HEK293T (cell line): ENCODE results near the gene CDK5R1.

Experiments
- FOXM1 ChIP-seq: fragments of 450-650 bp; IDR thresholded peaks from 2 replicates; pipeline ENCODE4 v1.6.1; 2017; ENCODE audit warnings: mild to moderate bottlenecking, borderline replicate concordance
- HDGF ChIP-seq: fragments of 450-650 bp; IDR thresholded peaks from 2 replicates; pipeline ENCODE4 v1.6.1; 2017; ENCODE audit warnings: antibody characterized with exemption, borderline replicate concordance
- LEF1 ChIP-seq: fragments of 450-650 bp; IDR thresholded peaks from 2 replicates; pipeline ENCODE4 v1.6.1; 2017; ENCODE audit warnings: mild to moderate bottlenecking, borderline replicate concordance
- TARDBP ChIP-seq: fragments of 450-650 bp; IDR thresholded peaks from 2 replicates; pipeline ENCODE4 v1.6.1; 2016
- ZNF384 ChIP-seq: fragments of 450-650 bp; IDR thresholded peaks from 2 replicates; pipeline ENCODE4 v1.6.1; 2016

- TF ChIP-seq FOXM1 (no peak), ZNF384 (no peak), HDGF (no peak), TARDBP (no peak), LEF1 (no peak)
Observed at GRCh38 chr17:32496395-32497073, 9.7 kb downstream of the CDK5R1 start.
